Measurements from ENCODE around the gene TMEM186. TPM values are rescaled to one million over a fixed set of nuclear protein-coding genes. Genes with fewer than 3 reads are reported as not detected.

TMEM186 gene
- total and polyA plus RNA-seq, 2 of the 8 experiments (the other 6 are each of a cell fraction or from before 2014, with no cell fraction given) = 13.1 TPM

DNA sequence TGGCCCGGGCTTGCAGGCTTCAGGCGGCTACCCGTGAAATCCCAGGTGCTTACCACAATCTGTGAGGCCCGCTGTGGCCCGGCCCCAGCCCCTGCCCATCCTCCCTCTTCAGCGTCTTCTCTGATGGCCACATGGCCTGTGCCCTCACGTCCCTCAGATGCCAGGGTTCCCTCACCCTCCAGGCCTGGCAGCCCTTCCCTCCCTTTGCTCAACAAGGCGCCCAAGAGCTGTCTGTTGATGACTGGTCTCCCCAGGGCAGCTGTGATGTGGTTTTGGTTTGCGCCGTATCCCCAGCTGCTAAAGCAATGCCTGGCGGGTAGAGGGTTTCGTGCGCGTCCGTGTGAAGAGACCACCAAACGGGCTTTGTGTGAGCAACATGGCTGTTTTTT is 35.3 kb upstream of the TMEM186 start:
- CTCF ChIA-PET (ENCODE audit: partially characterized antibody) = interaction anchor here (1.7 kb wide), 1 partner anchor 42 kb away, joined by 4 read pairs; no protein-coding TSS in a partner anchor
- POLR2A ChIA-PET (ENCODE audit: partially characterized antibody) = interaction anchor here (0.7 to 5.0 kb wide), 11 partner anchors 10 to 150 kb away, joined by 3 to 54 read pairs (median 12); partner anchors contain the start of genes CARHSP1 and LITAFD
- Histone ChIP-seq H4K20me1 (replicated peaks in 1 of 2; ENCODE audit: control insufficient read depth in 1 of 2, insufficient read depth in 2 of 2, low read length in 2 of 2) (no peaks in the 10 kb centered on the region), H3K27me3 (replicated peaks in 1 of 4; ENCODE audit: control insufficient read depth in 3 of 4, extremely low read depth in 1 of 4, insufficient read depth in 3 of 4, low read length in 3 of 4) (no peaks in the 10 kb centered on the region), H2AFZ (ENCODE audit: low read length) (no peak overlapping the region), H3K9me3 (ENCODE audit: insufficient read depth in 2 of 2, low read depth in 1 of 2, low read length in 1 of 2) (no peaks in the 10 kb centered on the region), H3K79me2 (ENCODE audit: control insufficient read depth in 1 of 2, insufficient read depth in 2 of 2, low read length in 2 of 2) (peaks cover 0 to 12% of the 10 kb centered on the region in 2 experiments; a peak in 1 of 4 replicates), H3K4me3 (ENCODE audit: extremely low read depth in 1 of 4, insufficient read depth in 2 of 4, low read depth in 3 of 4, low read length in 4 of 4) (peak overlapping the region in 1 of 4 experiments; percentile 36; a peak in 1 of 8 replicates), H3K36me3 (ENCODE audit: control insufficient read depth in 2 of 4, insufficient read depth in 4 of 4, low read length in 3 of 4) (peaks cover 0 to 18% (median 4%) of the 10 kb centered on the region in 4 experiments; a peak in 3 of 8 replicates), H2BK120ac (replicated peaks; ENCODE audit: low read depth, low read length) (peak overlapping the region; percentile 93), H3K4me2 (ENCODE audit: insufficient read depth in 1 of 2, low read depth in 2 of 2, low read length in 2 of 2) (peak overlapping the region; percentile 61 to 72), H4K91ac (replicated peaks; ENCODE audit: insufficient read length, low read length) (peak overlapping the region; percentile 99), H4K5ac (ENCODE audit: insufficient read length, low read depth, low read length) (peak overlapping the region; percentile 98), H3K23ac (ENCODE audit: insufficient read length) (no peak overlapping the region), H4K8ac (ENCODE audit: extremely low read depth, insufficient read depth, low read length) (peak overlapping the region; percentile 81; the same call in 1 of the 2 replicates), H3K4me1 (replicated peaks in 1 of 4; ENCODE audit: control insufficient read depth in 3 of 4, insufficient read depth in 4 of 4, low read length in 3 of 4) (peaks cover 12 to 25% (median 21%) of the 10 kb centered on the region in 4 experiments), H3K18ac (ENCODE audit: extremely low read depth, low read length) (peak overlapping the region; percentile 98), H3K79me1 (ENCODE audit: low read depth, low read length) (no peaks in the 10 kb centered on the region; the same call in 1 of the 2 replicates), H2BK15ac (ENCODE audit: low read length) (no peak overlapping the region), H2BK5ac (ENCODE audit: low read depth, low read length) (peak overlapping the region; percentile 97), H2BK20ac (ENCODE audit: low read length) (peak overlapping the region; percentile 77), H3K14ac (ENCODE audit: insufficient read length) (peak overlapping the region; percentile 8), H3K56ac (replicated peaks; ENCODE audit: insufficient read length, low read depth, low read length) (peak overlapping the region; percentile 63), H3K4ac (replicated peaks; ENCODE audit: insufficient read length, low read depth, low read length) (peak overlapping the region; percentile 86), H3K9ac (replicated peaks in 1 of 4; ENCODE audit: extremely low read depth in 1 of 4, low read depth in 3 of 4, low read length in 3 of 4) (peak overlapping the region in 3 of 4 experiments; percentile 59 to 79 (median 76); a peak in 6 of 7 replicates), H3K27ac (ENCODE audit: low read depth, low read length) (peak overlapping the region; percentile 90), H2AK5ac (ENCODE audit: low read depth, low read length) (peak overlapping the region; percentile 99; the same call in 1 of the 2 replicates), H2BK12ac (ENCODE audit: low read depth, low read length) (peak overlapping the region; percentile 91), H3K23me2 (ENCODE audit: low read depth, low read length) (no peaks in the 10 kb centered on the region)
- DNase-seq (ENCODE audit: low read depth in 1 of 2, low spot score in 2 of 2) = no peak
- no peak for FAIRE-seq
- WGBS, 2 experiments (ENCODE audit: extremely low coverage in 1 of 2, insufficient coverage in 1 of 2, insufficient read length in 1 of 2, insufficient replicate concordance in 2 of 2, low coverage in 1 of 2, low lambda C conversion rate in 2 of 2, missing lambda C conversion rate in 1 of 2) = 58% methylated on average over 16 of the region's 16 CpGs; no CpG with 5 or more reads in 1 of the 2 experiments
- TF ChIP-seq SIX5 (IDR thresholded peaks at IDR 0.05; ENCODE audit: low read depth, low read length) (no peak), POLR2AphosphoS5 (IDR thresholded peaks at IDR 0.05; ENCODE audit: low read depth, low read length) (no peak), BRCA1 (IDR thresholded peaks at IDR 0.05; ENCODE audit: low read depth, low read length) (no peak)
- TF ChIP-seq, protein P1, sequence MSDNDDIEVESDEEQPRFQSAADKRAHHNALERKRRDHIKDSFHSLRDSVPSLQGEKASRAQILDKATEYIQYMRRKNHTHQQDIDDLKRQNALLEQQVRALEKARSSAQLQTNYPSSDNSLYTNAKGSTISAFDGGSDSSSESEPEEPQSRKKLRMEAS (IDR thresholded peaks at IDR 0.05) = peak; percentile 30

Data from H1 (cell line).